Umbilical cord (tissue), 2 donors: ENCODE results near the gene CCL27. TPM values are rescaled to one million over a fixed set of nuclear protein-coding genes. Genes with fewer than 3 reads are reported as not detected.
A peak's percentile ranks its signal among the peaks of the same experiment; 100 is the strongest.

Source experiments
- DNase-seq: peaks from one replicate; pipeline ENCODE4 v3.0.0-alpha.2; 2015; ENCODE audit warnings: low spot score
- total RNA-seq: library from RNA; depleted of rRNA; stranded (reverse); fragments of >200 nt; gene quantifications from one replicate; pipeline ENCODE4 v1.2.3, GENCODE V29; 2014; ENCODE audit warnings: low replicate concordance; ENCODE audit not compliant: insufficient read depth

The CCL27 gene
- total RNA-seq, 1 donor from 2014 or later: not detected

DNA sequence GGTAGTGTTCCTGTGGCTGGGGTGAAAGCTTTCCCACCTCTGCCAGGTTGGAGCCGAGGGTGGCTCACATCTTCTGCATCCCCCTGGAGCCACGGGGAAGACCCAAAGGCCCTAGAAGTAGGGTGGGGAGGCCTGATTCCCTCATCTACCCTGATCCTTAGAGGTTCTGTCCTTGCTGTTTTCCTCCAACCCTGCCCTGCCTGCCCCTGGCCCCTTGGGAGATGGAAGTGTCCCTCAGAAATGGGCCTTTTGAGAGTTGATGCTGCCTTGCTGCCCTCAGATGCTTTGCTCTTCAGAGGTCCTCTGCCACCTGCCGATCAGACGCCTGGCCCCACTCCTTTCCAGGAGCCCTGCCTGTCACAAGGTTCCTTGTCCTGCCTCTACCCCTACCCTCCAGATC, 22.4 kb upstream of the CCL27 start:
- DNase-seq: no peak

DNA sequence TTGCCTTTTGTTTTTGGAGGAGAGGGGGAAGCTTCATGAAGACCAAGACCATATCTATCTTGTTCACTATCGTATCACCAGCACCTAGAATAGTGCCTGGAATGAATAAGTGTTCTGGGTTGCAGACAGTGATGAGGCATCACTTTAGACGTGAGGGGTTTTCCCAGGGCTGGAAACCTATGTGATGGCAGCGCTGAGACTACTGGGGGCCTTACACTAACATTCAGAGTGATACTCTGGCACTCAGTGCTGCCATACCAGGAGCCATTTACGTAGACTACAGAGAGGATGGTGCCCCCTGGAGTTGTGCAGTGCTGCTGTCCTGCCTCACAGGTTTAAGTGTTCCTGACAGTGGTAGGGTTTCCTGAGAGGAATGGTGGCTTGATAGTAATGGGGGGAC, 21.7 kb upstream of the CCL27 start:
- no peak for DNase-seq

DNA sequence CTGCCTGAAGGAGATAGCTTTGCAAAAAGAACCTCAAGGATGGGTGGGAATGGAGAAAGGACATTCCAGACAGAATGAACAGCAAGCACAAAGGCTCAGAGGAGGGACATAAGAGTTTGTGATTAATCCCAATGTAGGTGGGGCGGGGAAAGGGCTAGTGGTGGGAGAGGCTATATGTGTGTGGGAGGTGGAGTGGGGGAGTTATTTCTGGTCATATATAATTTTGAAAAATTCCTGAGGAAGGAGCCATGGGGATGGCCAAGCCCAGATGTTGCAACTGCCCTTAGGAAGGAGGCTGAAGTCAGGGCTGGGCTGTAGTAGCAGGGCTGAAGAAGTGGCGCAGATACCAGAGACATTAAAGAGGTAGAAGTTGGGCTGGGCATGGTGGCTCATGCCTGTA, 13.4 kb upstream of the CCL27 start:
- no peak for DNase-seq

DNA sequence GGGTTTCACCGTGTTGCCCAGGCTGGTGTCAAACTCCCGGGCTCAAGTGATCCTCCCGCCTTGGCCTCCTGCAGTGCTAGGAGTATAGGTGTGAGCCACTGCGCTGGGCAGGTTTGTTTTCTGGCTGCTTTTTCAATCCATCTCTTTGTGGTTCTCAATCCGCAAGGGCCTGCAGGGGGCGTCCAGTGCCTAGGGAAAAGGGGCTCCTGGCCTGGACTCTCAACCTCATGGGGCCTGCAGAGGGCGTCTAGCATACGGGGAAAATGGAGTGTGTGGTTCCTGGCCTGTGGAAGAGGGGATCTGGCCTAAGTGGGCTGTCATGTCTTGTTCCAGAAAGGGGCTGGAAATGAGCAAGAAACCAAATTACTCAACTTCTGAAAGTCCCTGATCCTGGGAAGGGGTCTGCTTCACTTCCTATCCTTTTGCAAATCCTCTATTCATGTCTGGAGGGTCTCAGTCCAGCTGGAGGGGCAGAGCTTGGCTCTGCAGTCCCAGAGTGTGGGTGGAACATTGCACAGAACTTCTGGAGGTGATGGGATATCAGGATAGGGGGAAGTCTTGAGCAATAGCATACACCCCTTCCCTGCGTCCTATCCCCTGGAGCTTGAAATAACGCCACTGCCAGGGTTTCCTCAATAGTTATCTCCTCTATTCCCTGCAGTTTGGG, 12.7 kb upstream of the CCL27 start:
- peak; percentile 35 for DNase-seq

DNA sequence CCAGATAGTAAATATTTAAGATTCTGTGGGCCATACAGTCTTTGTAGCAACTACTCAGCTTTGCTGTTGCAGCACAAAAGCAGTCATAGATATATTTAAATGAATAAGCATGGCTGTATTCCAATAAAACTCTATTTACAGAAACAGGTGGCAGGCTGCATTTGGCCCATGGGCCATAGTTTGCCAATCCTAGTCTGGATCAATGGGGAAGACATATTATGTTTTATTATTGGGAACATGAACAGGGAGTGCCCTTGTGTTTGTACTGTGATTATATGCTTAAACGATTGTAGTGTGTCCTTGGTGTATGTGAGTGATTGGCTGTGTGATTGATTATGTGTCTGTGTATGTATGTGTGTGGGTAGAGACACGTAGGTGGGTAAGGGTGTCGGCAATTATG, 12.0 kb upstream of the CCL27 start:
- DNase-seq: no peak

DNA sequence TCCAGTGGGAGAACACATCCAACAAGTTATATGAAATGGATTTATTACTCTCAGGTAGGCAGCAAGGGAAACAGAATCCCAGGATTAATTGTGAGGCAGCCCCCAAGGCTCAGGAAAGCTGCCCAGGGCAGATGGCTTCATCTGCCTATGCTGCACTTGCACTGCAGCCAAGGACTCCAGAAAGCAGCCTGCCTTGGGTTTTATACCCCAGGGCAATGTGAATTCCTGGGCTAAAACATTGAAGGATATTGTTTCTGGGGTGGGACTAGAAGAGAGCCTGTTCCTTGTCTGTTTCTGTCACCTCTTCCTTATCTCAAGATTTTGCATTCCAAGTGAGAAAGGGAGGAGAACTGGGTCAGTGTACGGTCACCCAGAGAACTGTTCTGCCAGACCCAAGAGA, 8.8 kb upstream of the CCL27 start:
- DNase-seq: no peak

DNA sequence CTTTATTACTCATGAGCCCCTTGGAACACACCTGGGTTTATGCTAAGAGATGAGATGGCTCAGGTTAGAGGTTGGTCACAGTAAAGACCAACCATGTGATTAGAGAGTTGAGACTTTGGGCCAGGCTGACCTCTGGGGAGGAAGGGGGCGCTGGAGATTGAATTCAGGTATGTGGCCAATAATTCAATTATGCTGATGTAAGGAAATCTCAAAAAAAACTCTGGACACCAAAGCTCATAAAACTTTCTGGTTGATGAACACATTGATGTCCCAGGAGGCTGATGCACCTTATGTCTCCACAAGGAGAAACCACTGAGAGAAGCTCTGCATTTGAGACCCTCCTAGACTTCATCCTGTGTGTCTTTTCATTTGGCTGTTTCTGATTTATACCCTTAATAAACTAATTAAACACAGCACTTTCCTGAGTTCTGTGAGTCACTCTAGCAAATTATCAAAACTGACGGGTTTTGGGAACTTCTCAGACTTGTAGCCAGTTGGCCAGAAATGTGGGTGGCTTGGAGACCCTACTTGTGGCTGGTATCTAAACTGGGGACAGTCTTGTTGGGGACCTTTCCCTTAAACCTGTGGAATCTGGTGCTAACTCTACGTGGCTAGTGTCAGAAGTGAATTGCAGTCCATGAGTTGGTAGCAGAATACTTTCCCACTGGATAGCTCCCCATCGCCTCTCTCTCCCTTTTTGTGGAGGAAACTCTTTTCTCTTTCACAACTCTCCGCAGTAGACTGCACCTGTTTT, 7.5 kb upstream of the CCL27 start:
- DNase-seq: no peak

DNA sequence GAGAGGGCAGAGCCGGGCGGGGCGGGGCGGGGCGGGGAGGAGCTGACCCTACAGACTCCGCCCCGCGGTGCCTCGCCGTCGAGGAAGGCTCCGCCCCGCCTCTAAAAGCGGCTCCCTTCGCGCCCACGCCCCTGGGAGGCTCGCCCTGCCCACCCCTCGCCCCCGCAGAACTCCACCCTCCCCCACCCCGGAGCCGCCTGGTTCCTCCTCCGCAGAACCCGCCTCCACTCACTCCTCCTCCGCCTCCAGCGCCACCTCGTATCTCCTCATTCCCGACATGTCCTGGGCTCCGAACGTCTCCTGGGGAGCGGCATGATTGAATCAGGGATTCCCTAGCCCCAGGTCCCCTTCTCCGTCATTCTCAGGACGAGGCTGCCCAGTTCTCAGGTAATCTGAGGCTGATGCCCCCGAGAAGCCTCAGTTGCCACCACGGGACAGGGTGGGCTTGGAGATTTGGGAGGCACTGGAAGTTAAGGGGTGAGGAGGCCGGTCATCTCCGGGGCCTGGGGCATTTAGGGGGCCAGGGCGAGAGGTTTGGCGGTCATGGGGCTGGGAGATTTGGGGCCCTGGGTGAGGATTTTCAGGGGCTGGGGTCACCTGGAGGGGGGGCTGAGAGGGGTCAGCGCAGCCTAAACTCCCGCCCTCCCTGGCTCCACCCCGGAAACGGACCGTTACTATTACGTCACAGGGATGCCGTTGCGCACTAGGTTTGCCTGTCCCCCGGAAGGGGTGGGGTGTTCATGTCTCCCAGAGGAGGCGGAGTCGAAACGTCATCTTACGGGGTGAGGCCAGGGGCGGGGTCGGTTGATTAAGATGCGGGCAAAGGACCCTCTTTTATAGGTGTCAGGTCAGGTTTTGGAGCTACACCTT, 3.2 kb upstream of the CCL27 start:
- DNase-seq: peak; percentile 97

DNA sequence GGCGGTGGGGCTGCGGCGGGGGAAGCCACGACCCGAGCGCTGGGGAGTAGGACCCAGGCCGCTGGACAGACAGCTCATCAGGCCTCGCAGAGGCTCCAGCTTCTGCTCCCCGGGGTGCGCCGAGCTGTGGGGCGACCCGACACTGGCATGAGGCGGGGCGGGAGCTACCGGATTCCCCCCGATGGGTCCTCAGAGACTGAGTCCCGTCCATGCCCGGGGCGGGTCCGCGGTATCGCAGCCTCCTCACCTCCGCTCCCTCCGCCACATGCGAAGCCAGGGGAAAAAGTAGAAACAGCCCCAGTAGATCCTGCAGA, 2.6 kb upstream of the CCL27 start:
- DNase-seq: no peak

DNA sequence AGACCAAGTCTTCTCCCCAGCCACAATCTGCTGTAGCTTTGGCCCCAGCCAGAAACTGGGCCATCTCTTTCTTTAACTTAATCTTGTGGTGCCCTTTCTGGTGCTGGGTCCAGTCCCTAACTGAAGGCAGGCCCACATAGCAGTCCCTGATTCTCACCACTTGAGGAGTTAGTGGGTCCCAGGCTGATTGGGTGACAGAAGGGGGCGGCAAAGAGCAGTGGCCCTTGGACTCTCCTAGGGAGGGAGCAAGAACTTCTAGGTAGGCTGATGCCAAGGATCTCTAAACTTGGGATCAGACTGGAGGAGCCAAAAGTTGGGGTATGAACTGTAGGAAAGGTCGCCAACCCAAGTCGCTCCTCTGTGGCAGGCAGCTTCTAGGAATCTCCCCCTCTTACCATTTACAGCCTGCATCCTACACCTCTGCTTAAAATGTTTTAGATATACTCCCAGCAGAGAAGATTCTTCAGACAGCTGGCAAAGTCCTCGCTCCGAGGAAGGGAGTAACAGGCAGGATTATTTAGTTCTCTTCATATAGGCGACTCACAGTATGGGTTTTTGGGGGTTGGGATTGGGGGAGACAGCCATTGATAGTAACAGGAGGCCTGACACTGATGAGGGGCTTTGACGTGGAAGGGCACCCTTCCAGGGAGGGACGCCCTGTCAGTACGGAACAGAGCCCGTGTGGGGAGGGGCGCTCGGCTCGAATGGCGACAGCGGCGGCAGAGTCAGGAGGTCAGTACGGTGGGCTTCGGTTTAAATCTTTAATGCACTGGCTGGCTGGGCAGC, 2.0 kb upstream of the CCL27 start:
- peak; percentile 74 for DNase-seq

DNA sequence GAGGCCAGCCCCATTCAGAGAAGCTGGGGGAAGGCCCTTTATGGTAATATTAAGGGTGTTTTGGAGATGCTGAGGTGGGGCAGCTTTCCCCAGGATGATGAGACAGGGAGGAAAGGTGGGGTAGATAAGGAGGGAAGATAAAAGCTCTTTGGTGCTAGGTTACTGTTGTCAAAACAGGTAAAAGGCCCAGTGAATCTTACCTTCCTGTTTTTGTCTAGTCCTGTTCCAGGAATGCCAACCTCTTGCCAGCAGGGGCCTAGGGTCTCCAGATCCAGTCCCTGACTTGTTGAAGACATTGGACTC, 797 bp upstream of the CCL27 start:
- peak; percentile 34 for DNase-seq

DNA sequence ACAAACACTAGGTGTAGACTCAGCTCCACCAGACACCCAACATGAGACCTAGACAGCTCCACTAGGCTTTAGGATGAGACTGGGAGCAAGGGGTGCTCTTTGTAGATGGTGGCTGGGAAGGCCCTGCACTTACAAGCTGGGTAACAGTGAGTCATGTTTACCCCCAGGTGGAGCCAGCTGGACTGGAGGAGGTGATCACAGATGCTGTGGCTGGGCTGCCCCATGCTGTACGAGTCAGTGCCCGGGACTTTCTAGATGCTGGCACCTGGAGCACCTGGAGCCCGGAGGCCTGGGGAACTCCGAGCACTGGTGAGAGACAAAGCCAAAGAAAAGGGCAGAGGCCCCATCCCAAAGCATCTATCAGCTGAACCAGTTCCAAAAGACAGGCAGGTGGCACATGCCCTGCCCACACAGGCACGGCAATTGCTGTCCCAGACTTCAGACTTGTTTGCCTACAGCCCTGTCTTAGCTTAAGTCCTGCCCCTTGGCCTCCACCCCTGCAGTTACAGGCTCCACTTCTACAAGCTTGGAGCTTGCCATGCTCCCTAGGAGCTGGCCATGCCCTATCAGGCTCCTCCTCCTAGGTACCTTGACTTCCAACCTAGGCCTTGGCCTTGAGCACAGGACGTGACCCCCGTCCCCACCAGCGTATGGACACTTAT, 2.7 kb downstream of the CCL27 start:
- DNase-seq: no peak

DNA sequence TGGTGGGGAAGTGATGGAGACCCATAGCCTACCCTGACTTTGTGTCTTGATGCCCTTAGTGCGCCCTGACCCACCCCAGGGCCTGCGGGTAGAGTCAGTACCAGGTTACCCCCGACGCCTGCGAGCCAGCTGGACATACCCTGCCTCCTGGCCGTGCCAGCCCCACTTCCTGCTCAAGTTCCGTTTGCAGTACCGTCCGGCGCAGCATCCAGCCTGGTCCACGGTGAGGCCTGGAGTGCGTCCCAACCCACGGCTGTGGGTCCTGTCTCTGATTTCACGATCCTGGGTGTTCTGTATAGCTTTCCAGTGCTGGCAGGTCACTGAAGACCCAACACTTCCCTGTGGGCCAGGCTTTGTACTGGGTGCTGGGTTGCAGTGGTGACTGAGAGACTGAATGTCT, 4.0 kb downstream of the CCL27 start:
- no peak for DNase-seq

DNA sequence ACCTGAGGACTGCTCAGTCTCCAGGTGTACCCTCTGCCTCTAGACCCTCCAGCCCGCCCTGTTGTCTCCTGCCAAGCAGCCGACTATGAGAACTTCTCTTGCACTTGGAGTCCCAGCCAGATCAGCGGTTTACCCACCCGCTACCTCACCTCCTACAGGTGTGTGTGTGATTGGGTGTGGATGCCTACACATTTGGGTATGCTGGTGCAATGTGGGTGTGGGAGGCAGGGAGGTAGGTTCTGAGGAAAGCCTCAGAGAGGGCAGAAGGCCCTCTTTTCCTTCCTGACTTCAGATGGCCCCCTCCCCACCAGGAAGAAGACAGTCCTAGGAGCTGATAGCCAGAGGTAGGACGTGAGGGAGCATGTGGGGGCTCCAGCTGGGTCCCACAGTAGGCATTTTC, 5.5 kb downstream of the CCL27 start:
- DNase-seq: no peak

DNA sequence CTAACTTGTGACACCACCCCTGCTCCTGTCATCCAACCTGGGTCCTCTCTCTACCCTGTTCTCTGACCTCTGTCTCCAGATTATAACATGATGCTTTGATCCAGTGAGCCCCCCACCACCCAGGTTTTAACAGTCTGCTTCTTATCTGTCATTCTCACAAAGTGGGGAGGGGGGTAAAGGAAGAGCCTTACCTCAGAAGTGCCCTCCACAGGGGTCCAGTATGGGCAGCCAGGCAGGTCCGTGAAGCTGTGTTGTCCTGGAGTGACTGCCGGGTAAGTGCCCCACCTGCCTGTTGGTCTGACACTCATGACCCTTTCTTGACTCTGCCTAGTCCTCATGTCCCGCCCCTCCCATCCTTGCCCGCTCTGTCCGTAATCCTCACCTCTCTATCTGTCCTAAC, 7.1 kb downstream of the CCL27 start:
- no peak for DNase-seq

DNA sequence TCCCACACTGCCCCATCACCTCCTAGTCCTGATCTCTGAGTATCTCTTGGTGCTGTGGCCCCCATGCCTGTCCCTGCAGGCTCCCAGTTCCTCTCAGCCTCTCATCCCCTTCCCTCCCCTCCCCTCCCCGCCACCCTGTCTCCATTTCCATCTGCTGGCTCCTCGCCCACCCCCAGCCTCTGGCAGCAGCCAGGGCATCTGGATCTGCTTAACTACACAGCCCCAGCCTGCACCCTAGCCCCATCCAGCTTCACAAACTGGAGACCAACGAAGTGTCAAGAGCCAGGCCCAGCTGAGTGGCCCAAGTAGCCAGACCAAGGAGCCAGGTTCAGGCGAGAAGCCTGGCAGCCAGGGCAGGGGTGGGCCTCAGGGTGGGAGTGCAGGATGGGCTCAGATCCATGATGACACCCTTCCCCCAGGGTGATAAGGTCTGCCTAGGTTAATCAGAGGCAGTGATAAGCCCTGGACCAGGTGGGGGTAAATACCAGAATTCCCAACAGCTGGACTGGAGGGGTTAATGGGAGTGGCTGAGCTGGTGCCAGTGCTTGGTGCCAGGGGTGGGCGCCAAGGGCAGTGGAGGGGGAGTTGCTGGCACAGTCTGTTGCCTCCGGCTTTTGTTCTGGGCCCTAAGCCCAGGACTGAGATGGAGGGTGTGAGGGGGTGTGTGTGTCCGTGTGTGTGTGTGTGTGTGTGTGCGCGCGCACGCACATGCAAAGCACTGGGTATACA, 8.0 kb downstream of the CCL27 start:
- peak; percentile 66 for DNase-seq

DNA sequence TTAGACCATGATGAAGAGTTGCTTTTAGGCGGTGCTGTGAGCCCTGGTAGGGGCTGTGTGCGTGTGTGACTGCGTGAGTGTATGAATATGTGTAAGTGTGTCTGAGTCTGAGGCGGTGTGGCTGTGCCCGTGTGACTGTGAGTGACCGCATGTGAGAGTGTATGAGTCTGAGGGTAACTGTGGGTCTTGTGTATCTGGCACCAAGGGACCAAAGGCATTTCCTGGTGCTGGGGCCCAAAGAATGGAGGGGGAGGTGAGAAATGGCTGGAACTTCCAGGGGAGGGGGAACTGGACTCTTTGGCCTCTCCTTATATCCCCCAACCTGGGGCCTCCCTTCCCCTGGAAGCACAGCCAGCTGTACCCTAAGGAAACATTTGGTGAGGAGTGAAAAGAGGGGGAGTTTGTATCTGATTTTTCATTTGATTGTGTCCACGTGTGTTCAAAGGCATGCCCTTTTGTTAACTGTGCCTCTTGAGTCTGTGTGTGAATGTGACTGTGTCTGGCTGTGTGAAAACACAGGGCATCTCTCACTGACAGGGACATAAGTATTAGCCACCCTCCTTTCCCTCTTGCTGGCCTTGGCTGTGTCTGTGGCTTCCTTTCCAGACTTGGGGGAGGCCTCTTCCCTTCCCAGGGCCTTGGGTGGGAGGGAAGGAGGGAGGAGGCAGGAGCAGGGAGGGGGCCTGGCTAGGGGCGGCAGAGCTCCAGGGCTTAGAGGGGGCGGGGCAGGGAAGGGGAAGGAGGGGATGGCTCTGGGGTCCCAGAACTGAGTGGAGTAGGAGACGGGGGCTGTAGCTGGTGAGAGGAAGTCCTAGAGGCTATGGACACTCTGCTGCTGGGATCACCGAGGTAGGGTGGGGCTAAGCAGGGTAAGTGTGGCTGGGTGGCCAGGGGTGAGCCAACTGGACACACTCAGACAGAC, 9.0 kb downstream of the CCL27 start:
- peak; percentile 82 for DNase-seq

DNA sequence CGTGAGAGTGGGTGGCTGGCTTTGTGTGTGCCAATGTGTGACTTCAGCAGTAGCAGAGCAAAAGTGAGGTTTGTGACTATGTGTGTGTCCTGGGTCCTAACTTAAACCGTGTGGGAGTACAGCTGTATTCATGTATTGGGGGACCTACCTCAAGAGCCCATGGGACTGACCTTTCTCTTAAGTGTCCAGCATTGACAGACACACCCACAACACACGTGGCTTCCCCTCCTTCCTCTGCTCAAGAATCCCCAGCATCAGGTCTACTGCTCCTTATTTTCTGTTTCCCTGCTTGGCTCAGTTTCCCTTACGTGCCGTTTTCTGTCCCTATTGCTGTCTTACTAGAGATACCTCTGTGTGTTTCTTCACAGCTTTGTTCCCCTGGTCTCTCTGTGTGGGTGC, 9.9 kb downstream of the CCL27 start:
- peak; percentile 38 for DNase-seq

DNA sequence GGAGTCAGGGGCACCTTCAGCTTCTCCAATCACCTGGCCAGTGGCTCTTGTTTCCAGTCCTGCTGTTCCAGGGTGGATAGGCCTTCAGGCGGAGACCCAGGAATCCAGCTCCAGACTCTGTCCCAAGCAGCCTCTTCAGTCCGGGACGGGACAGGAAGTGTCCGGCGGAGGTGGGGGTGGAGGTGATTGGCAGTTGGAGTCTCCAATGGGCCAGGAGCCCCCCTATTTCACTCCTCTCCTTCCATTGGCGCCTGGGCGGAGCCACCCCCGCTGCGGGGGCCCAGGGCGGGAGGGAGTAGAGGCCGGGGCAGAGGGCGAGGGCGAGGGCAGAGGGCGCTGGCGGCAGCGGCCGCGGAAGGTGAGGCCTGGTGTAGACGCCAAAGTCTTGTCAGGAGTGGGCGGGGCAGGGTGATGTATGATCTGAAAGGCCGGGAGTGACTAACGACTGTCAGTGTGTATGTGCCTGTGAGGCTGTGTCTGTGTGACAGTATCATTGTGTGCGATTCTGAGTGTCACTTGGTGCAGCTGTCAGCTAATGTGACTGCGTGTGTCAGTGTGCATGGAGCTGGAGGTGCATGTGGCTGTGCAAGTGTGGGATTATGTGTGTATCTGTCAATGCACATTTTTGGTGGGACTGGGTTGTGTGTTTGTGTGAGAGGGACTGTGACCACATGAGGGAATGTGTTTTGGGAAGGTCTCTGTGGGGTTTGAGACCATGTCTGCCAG, 10.4 kb downstream of the CCL27 start, which contains the start of gene IL11RA:
IL11RA (plus strand) TSS at position 310 of the 726 bp plus-strand sequence. CDS start 3,033 bp downstream, outside the sequence.
- DNase-seq: peak; percentile 93
